ENCODE measurements around the gene COPG1.

- TF ChIP-seq EP300 (IDR thresholded peaks at IDR 0.05; ENCODE audit: borderline replicate concordance) (no peak), USF1 (IDR thresholded peaks at IDR 0.05) (no peak), TAF1 (IDR thresholded peaks at IDR 0.05; ENCODE audit: low read depth) (no peak), RAD21 (IDR thresholded peaks at IDR 0.05; ENCODE audit: low read depth) (no peak), EGR1 (IDR thresholded peaks at IDR 0.05) (no peak), MAX (IDR thresholded peaks at IDR 0.05) (no peak), FOXM1 (IDR thresholded peaks at IDR 0.05; ENCODE audit: borderline replicate concordance, low read depth) (no peak), YY1 (IDR thresholded peaks at IDR 0.05; ENCODE audit: low read depth) (no peak), CEBPB (IDR thresholded peaks at IDR 0.05) (no peak), REST (IDR thresholded peaks at IDR 0.05; ENCODE audit: low read depth) (no peak), ZBTB7A (IDR thresholded peaks at IDR 0.05; ENCODE audit: low read depth) (no peak), TCF12 (IDR thresholded peaks at IDR 0.05; ENCODE audit: low read depth) (no peak), CREB1 (IDR thresholded peaks at IDR 0.05; ENCODE audit: low read depth) (no peak), NFIC (IDR thresholded peaks at IDR 0.05) (no peak)
These were observed 10.4 kb downstream of the COPG1 start for GRCh38 chr3:129259612-129260477.
